Panc1 (cell line): ENCODE measurements around the gene SATB2. TPM values are rescaled to one million over a fixed set of nuclear protein-coding genes. Genes with fewer than 3 reads are reported as not detected.

ENCODE experiments used
- ATAC-seq: fragments of 200-7000 bp; cut with Tn5 transposase; 2 replicates; pipeline ENCODE4 v1.9.1; 2020; ENCODE audit warnings: mild to moderate bottlenecking, moderate library complexity
- BruUV-seq: library from RNA; stranded (reverse); fragments of 400-500 nt; replicated peaks from 2 replicates; lab custom pipeline; 2021; lab: Mats Ljungman, UMichigan
- CTCF ChIA-PET: fragments of 300-600 bp; sonication (Branson Sonifier 250); formaldehyde crosslinking; loops from one replicate; lab custom pipeline; 2022; ENCODE audit warnings: antibody characterized with exemption; lab: Charles Lee
- POLR2A ChIA-PET: fragments of 300-600 bp; sonication (Branson Sonifier 250); formaldehyde crosslinking; loops from one replicate; lab custom pipeline; 2022; ENCODE audit warnings: antibody characterized with exemption; lab: Charles Lee
- DNase-seq: peaks from one replicate; pipeline ENCODE4 v3.0.0-alpha.2; 2010; ENCODE audit warnings: low read depth, low spot score
- H3K27ac ChIP-seq: 2 replicates; pipeline ENCODE4 v1.5.1; 2011; ENCODE audit warnings: mild to moderate bottlenecking, low read length, inconsistent platforms
- H3K27me3 ChIP-seq: fragments of 200-500 bp; sonication (Bioruptor generic); 2 replicates; pipeline ENCODE4 v1.6.0; 2014; ENCODE audit warnings: low read length, inconsistent platforms; ENCODE audit not compliant: control insufficient read depth, insufficient read depth
- H3K36me3 ChIP-seq: fragments of 200-500 bp; sonication (Bioruptor generic); 2 replicates; pipeline ENCODE4 v1.5.1; 2014; ENCODE audit warnings: inconsistent platforms, mild to moderate bottlenecking, low read length, moderate library complexity; ENCODE audit not compliant: control insufficient read depth, insufficient read depth
- H3K4me1 ChIP-seq: 2 replicates; pipeline ENCODE4 v1.5.1; 2011; ENCODE audit warnings: inconsistent platforms, mild to moderate bottlenecking, low read length, moderate library complexity; ENCODE audit not compliant: control insufficient read depth, insufficient read depth
- H3K4me3 ChIP-seq, 2 experiments: 2 replicates each; pipeline ENCODE4 v1.5.1; 2011 to 2012; ENCODE audit warnings: low read depth in 2 of 2, low read length in 2 of 2, mild to moderate bottlenecking in 2 of 2, inconsistent platforms in 1 of 2, moderate library complexity in 1 of 2
- H3K9me3 ChIP-seq: fragments of 200-500 bp; sonication (Bioruptor generic); 2 replicates; pipeline ENCODE4 v1.5.1; 2014; ENCODE audit warnings: low read depth, mild to moderate bottlenecking, inconsistent platforms, low read length, moderate library complexity; ENCODE audit not compliant: control insufficient read depth, insufficient read depth
- POLR2AphosphoS5 ChIP-seq: IDR thresholded peaks from 2 replicates; pipeline ENCODE4 v1.6.1; 2012; ENCODE audit warnings: mild to moderate bottlenecking, low read depth, low read length, moderate library complexity
- SIN3A ChIP-seq: IDR thresholded peaks from 2 replicates; pipeline ENCODE4 v1.6.1; 2012; ENCODE audit warnings: low read depth, mild to moderate bottlenecking, low read length, moderate library complexity, borderline replicate concordance; ENCODE audit not compliant: insufficient read depth
- TCF7L2 ChIP-seq: IDR thresholded peaks from 2 replicates; pipeline ENCODE4 v1.6.1; 2011; ENCODE audit warnings: mild to moderate bottlenecking, low read depth, low read length, inconsistent platforms
- in situ Hi-C: cut with HindIII; loops from 2 replicates; pipeline ENCODE4 v1.10.0; 2016; ENCODE audit warnings: low sequenced_read_pairs, low pct_unique_long_range_greater_than_20kb
- intact Hi-C: fragments of 100-400 bp; cut with micrococcal nuclease; formaldehyde crosslinking; loops from one replicate; pipeline ENCODE4 v1.10.0; 2022; ENCODE audit not compliant: unreplicated experiment
- total RNA-seq: library from RNA; stranded (reverse); gene quantifications from one replicate; pipeline ENCODE4 v1.2.1, GENCODE V29; 2021; ENCODE audit not compliant: unreplicated experiment
- TF ChIP-seq, protein P1 (sequence below), 2 experiments: IDR thresholded peaks; 2 replicates each; pipeline ENCODE4 v1.6.1; 2011 to 2012; ENCODE audit warnings: low read depth in 2 of 2, control low read depth in 1 of 2, low read length in 1 of 2, mild to moderate bottlenecking in 1 of 2, moderate library complexity in 1 of 2; ENCODE audit not compliant: insufficient read depth in 1 of 2
- TF ChIP-seq, protein P2 (sequence below): fragments of 450-650 bp; IDR thresholded peaks from 2 replicates; pipeline ENCODE4 v1.5.1; 2017; ENCODE audit warnings: mild to moderate bottlenecking

Gene SATB2
- total RNA-seq, 1 experiment from 2014 or later: 43.2 TPM

DNA sequence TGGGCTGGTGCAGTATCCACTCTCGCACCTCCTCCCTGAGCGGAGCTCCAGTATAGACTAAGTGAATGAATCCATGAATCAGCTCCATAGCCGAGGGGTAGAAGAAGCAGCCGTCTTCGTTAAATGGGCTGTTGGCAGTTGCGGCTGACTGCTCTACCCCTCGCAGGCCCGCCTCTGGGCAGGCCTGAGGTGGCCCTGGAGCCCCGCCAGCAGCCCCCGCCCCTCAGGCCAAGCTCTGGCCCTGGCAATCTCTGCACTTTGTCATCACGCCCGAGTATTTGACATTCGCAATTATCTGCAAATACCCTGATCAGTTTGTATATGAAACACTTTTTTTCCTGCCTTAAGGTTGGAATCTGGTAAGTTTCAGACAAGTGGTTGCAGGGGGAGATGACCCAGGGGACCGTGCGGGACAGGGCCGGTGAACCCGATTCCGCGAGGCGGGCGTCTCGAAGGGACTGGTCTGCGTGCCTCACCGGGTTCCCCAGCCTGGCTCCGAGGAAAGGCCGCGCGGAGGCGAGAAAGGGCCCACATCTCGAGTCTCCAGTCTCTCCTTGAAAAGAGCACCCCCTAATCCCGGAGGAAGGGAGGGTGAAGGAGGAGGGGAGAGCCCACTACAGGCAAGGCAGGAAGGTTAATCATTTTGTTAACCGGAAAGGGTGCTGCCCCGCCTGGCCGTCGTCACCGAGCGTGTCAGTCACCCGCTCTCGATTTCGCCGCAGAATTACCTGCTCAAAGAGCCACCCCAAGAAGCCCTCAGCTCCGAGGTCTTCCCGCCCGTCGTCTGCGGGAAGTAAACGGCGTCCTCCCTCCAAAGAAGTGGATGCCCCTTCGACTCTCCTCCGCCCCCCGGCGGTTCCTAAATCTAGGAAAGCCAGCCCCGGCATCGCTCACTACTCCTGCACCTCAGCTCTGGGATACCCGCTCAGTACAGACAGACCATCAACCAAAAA, 11.1 kb upstream of the SATB2 start:
- POLR2A ChIA-PET: interaction anchor here (0.6 to 0.7 kb wide), 2 partner anchors 237 to 1641 kb away, joined by 3 to 4 read pairs; no protein-coding TSS in a partner anchor
- ATAC-seq (no peak), DNase-seq (no peak)
- in situ Hi-C loops: no loop called here
- H3K9me3 ChIP-seq: no peaks in the 10 kb centered on the region
- H3K4me1 ChIP-seq: peaks cover 1% of the 10 kb centered on the region
- H3K4me3 ChIP-seq: no peak overlapping the region
- H3K36me3 ChIP-seq: no peaks in the 10 kb centered on the region
- peaks cover 2% of the 10 kb centered on the region; the same call in 1 of the 2 replicates for H3K27me3 ChIP-seq
- no TSS peak for BruUV-seq
- intact Hi-C loops: no loop called here
- CTCF ChIA-PET: interaction anchor here (0.6 kb wide), 1 partner anchor 30 kb away, joined by 7 read pairs; no protein-coding TSS in a partner anchor
- TF ChIP-seq SIN3A (no peak), TCF7L2 (no peak), POLR2AphosphoS5 (no peak)
- TF ChIP-seq, protein P1, sequence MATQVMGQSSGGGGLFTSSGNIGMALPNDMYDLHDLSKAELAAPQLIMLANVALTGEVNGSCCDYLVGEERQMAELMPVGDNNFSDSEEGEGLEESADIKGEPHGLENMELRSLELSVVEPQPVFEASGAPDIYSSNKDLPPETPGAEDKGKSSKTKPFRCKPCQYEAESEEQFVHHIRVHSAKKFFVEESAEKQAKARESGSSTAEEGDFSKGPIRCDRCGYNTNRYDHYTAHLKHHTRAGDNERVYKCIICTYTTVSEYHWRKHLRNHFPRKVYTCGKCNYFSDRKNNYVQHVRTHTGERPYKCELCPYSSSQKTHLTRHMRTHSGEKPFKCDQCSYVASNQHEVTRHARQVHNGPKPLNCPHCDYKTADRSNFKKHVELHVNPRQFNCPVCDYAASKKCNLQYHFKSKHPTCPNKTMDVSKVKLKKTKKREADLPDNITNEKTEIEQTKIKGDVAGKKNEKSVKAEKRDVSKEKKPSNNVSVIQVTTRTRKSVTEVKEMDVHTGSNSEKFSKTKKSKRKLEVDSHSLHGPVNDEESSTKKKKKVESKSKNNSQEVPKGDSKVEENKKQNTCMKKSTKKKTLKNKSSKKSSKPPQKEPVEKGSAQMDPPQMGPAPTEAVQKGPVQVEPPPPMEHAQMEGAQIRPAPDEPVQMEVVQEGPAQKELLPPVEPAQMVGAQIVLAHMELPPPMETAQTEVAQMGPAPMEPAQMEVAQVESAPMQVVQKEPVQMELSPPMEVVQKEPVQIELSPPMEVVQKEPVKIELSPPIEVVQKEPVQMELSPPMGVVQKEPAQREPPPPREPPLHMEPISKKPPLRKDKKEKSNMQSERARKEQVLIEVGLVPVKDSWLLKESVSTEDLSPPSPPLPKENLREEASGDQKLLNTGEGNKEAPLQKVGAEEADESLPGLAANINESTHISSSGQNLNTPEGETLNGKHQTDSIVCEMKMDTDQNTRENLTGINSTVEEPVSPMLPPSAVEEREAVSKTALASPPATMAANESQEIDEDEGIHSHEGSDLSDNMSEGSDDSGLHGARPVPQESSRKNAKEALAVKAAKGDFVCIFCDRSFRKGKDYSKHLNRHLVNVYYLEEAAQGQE (IDR thresholded peaks at IDR 0.05; ENCODE audit: insufficient read depth in 1 of 2, low read depth in 2 of 2, low read length in 1 of 2): no peak
- TF ChIP-seq, protein P2, sequence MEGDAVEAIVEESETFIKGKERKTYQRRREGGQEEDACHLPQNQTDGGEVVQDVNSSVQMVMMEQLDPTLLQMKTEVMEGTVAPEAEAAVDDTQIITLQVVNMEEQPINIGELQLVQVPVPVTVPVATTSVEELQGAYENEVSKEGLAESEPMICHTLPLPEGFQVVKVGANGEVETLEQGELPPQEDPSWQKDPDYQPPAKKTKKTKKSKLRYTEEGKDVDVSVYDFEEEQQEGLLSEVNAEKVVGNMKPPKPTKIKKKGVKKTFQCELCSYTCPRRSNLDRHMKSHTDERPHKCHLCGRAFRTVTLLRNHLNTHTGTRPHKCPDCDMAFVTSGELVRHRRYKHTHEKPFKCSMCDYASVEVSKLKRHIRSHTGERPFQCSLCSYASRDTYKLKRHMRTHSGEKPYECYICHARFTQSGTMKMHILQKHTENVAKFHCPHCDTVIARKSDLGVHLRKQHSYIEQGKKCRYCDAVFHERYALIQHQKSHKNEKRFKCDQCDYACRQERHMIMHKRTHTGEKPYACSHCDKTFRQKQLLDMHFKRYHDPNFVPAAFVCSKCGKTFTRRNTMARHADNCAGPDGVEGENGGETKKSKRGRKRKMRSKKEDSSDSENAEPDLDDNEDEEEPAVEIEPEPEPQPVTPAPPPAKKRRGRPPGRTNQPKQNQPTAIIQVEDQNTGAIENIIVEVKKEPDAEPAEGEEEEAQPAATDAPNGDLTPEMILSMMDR: no peak
- H3K27ac ChIP-seq: no peak overlapping the region

DNA sequence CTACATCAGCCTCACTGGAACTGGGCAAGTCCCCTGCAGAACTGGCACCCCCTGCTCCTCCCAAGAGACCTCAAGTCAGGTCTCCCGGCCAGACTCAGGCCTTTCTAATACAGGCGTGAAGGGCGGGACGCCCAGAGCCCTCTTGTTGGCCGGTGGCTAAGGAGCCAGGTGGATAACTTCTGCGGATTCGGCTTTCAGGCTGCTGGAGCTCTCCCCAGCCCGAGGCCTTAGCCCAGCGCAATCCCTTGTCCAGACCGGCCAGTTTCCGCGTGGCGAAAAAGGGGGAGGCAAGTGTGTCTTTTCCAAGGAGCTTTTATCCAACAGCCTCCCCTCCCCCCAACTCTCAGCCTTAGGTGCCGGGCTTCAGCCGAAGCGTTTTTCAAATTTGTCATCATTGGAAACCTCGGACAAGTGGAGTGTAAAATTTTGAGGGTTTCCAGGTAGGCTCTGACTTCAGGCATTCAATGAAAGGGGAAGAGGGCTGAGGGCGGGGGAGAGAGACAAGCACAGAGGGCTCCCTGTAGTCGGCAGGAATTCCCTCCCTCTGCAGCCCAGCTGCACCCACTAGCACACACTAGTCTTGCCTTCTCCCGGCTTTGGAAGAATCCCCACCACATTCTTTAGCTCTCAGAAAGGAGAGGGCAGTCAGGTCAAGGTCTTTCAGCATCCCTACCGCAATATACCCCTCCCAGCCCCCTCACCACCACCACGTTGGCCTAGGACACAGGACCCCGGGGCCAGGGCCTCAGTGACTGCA, 9.5 kb upstream of the SATB2 start:
- Histone ChIP-seq H3K27me3 (no peaks in the 10 kb centered on the region), H3K4me1 (peaks cover 5% of the 10 kb centered on the region), H3K4me3 (no peak overlapping the region), H3K9me3 (no peaks in the 10 kb centered on the region), H3K27ac (no peak overlapping the region), H3K36me3 (no peaks in the 10 kb centered on the region)
- in situ Hi-C loops (no loop called here), intact Hi-C loops (no loop called here)
- ChIA-PET POLR2A (no interaction called here), CTCF (no interaction called here)
- no TSS peak for BruUV-seq
- no peak for ATAC-seq
- no peak for TF ChIP-seq TCF7L2
- TF ChIP-seq, protein P2: no peak
- no peak for TF ChIP-seq SIN3A
- no peak for DNase-seq
